ENCODE measurements around the gene KCNH3.

Gene KCNH3

GRCh38 chr12:49552014-49552413, 13.2 kb downstream of the KCNH3 start:
- ATAC-seq (ENCODE audit: low read depth) = no peak
- Histone ChIP-seq H3K9me3 (ENCODE audit: severe bottlenecking) (no peaks in the 10 kb centered on the region), H3K27ac (ENCODE audit: poor library complexity, severe bottlenecking) (no peak overlapping the region), H3K36me3 (ENCODE audit: low read depth) (no peaks in the 10 kb centered on the region), H3K27me3 (ENCODE audit: insufficient read depth, poor library complexity, severe bottlenecking) (no peaks in the 10 kb centered on the region), H3K4me3 (ENCODE audit: severe bottlenecking) (no peak overlapping the region), H3K4me1 (ENCODE audit: insufficient read depth, poor library complexity, severe bottlenecking) (peaks cover 7% of the 10 kb centered on the region)
- no peak for DNase-seq (ENCODE audit: low spot score)
- no peak for TF ChIP-seq CTCF (IDR thresholded peaks at IDR 0.05; ENCODE audit: poor library complexity, severe bottlenecking)

DNA sequence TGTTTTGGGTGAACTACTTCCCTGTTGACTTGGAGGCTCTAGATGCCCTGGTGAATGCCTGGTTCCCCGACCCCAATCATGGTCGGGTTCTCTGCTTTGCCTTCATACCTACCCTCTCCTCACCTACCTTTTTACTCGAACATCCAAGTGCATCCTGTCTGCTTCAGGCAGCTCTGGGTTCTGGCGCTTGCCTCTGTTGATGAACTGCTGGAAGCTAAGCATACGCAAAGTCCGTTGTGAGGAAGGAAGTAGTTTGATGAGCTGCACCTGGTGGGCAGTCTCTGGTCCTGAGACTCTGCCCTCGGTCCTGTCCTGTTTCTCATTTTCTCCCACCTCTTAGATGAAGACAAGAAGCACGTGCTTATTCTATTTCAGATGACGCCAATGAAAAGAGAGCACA, 13.6 kb downstream of the KCNH3 start:
- no peaks in the 10 kb centered on the region for H3K9me3 ChIP-seq (ENCODE audit: severe bottlenecking)
- no peak for TF ChIP-seq CTCF (IDR thresholded peaks at IDR 0.05; ENCODE audit: poor library complexity, severe bottlenecking)
- H3K4me3 ChIP-seq (ENCODE audit: severe bottlenecking) = no peak overlapping the region
- no peaks in the 10 kb centered on the region for H3K36me3 ChIP-seq (ENCODE audit: low read depth)
- H3K27ac ChIP-seq (ENCODE audit: poor library complexity, severe bottlenecking) = no peak overlapping the region
- H3K27me3 ChIP-seq (ENCODE audit: insufficient read depth, poor library complexity, severe bottlenecking) = no peaks in the 10 kb centered on the region
- peaks cover 3% of the 10 kb centered on the region for H3K4me1 ChIP-seq (ENCODE audit: insufficient read depth, poor library complexity, severe bottlenecking)
- ATAC-seq (ENCODE audit: low read depth) (no peak), DNase-seq (ENCODE audit: low spot score) (no peak)

- DNase-seq (ENCODE audit: low spot score) = no peak
- ATAC-seq (ENCODE audit: low read depth) = no peak
- no peaks in the 10 kb centered on the region for H3K9me3 ChIP-seq (ENCODE audit: severe bottlenecking)
- H3K4me1 ChIP-seq (ENCODE audit: insufficient read depth, poor library complexity, severe bottlenecking) = no peaks in the 10 kb centered on the region
- TF ChIP-seq CTCF (IDR thresholded peaks at IDR 0.05; ENCODE audit: poor library complexity, severe bottlenecking) = no peak
- H3K4me3 ChIP-seq (ENCODE audit: severe bottlenecking) = no peak overlapping the region
- H3K27ac ChIP-seq (ENCODE audit: poor library complexity, severe bottlenecking) = no peak overlapping the region
- 0 out of 2 replicates have a peak, but pooled peaks cover 3% of the 10 kb centered on the region for H3K36me3 ChIP-seq (ENCODE audit: low read depth)
- H3K27me3 ChIP-seq (ENCODE audit: insufficient read depth, poor library complexity, severe bottlenecking) = no peaks in the 10 kb centered on the region
Measured at GRCh38 chr12:49552899-49553298, 14.1 kb downstream of the KCNH3 start.

GRCh38 chr12:49553512-49554088, 14.8 kb downstream of the KCNH3 start:
- peak; percentile 76 for TF ChIP-seq CTCF (IDR thresholded peaks at IDR 0.05; ENCODE audit: poor library complexity, severe bottlenecking)
- DNase-seq (ENCODE audit: low spot score) (no peak), ATAC-seq (ENCODE audit: low read depth) (peak; percentile 61)
- Histone ChIP-seq H3K36me3 (ENCODE audit: low read depth) (peaks cover 6% of the 10 kb centered on the region), H3K27me3 (ENCODE audit: insufficient read depth, poor library complexity, severe bottlenecking) (no peaks in the 10 kb centered on the region), H3K9me3 (ENCODE audit: severe bottlenecking) (no peaks in the 10 kb centered on the region), H3K4me1 (ENCODE audit: insufficient read depth, poor library complexity, severe bottlenecking) (no peaks in the 10 kb centered on the region), H3K4me3 (ENCODE audit: severe bottlenecking) (no peak overlapping the region), H3K27ac (ENCODE audit: poor library complexity, severe bottlenecking) (no peak overlapping the region)

DNA sequence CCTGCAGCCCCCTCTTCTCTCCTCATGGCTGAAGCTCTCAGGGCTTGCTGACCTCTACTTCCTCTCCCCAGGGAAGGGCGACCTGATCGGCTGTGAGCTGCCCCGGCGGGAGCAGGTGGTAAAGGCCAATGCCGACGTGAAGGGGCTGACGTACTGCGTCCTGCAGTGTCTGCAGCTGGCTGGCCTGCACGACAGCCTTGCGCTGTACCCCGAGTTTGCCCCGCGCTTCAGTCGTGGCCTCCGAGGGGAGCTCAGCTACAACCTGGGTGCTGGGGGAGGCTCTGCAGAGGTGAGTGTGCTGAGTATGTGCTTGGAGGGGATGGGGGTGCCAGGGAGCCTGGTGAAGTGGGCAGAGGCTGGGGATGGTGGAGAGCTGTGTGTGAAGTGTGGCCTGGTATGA, 15.4 kb downstream of the KCNH3 start:
- TF ChIP-seq CTCF (IDR thresholded peaks at IDR 0.05; ENCODE audit: poor library complexity, severe bottlenecking) = no peak
- Histone ChIP-seq H3K27ac (ENCODE audit: poor library complexity, severe bottlenecking) (no peak overlapping the region), H3K36me3 (ENCODE audit: low read depth) (peaks cover 12% of the 10 kb centered on the region), H3K27me3 (ENCODE audit: insufficient read depth, poor library complexity, severe bottlenecking) (no peaks in the 10 kb centered on the region), H3K9me3 (ENCODE audit: severe bottlenecking) (no peaks in the 10 kb centered on the region), H3K4me1 (ENCODE audit: insufficient read depth, poor library complexity, severe bottlenecking) (no peaks in the 10 kb centered on the region), H3K4me3 (ENCODE audit: severe bottlenecking) (no peak overlapping the region)
- DNase-seq (ENCODE audit: low spot score) (no peak), ATAC-seq (ENCODE audit: low read depth) (no peak)

Measured in RWPE2 (cell line).